Measurements from ENCODE around the gene GLRX3.
"Not testable (repeated sequence)": the region's sequence is repeated elsewhere in the genome, so short reads cannot be mapped to it uniquely, and the experiment has no call there.

DNA sequence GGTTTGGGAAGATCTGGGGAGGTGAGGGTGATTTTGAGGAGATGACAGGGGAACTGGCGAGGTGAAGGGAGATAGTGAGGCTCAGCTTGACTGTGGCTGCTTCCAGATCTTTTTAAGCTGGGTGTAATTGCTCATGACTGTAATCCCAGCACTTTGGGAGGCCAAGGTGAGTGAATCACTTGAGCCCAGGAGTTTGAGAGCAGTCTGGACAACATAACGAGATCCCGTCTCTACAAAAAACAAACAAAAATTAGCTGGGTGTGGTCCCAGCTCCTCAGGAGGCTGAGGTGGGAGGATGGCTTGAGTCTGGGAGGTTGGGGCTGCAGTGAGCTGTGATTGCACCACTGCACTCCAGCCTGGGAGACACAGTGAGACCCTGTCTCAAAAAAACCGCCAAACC is 66.0 kb downstream of the GLRX3 start:
- TF ChIP-seq, protein P1, sequence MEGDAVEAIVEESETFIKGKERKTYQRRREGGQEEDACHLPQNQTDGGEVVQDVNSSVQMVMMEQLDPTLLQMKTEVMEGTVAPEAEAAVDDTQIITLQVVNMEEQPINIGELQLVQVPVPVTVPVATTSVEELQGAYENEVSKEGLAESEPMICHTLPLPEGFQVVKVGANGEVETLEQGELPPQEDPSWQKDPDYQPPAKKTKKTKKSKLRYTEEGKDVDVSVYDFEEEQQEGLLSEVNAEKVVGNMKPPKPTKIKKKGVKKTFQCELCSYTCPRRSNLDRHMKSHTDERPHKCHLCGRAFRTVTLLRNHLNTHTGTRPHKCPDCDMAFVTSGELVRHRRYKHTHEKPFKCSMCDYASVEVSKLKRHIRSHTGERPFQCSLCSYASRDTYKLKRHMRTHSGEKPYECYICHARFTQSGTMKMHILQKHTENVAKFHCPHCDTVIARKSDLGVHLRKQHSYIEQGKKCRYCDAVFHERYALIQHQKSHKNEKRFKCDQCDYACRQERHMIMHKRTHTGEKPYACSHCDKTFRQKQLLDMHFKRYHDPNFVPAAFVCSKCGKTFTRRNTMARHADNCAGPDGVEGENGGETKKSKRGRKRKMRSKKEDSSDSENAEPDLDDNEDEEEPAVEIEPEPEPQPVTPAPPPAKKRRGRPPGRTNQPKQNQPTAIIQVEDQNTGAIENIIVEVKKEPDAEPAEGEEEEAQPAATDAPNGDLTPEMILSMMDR (tag by site-specific recombination; IDR thresholded peaks at IDR 0.05), result not testable (repeated sequence)
- not testable (repeated sequence) for TF ChIP-seq ZNF416 (tag by site-specific recombination; IDR thresholded peaks at IDR 0.05); ZNF423 (tag by site-specific recombination; IDR thresholded peaks at IDR 0.05); ZBTB21 (tag by site-specific recombination; IDR thresholded peaks at IDR 0.05); MEIS1 (CRISPR knock-in tag; IDR thresholded peaks at IDR 0.05; ENCODE audit: borderline replicate concordance); ZNF488 (tag by site-specific recombination; IDR thresholded peaks at IDR 0.05); ZFP41 (tag by site-specific recombination; IDR thresholded peaks at IDR 0.05; ENCODE audit: borderline replicate concordance); ZNF626 (tag by site-specific recombination; IDR thresholded peaks at IDR 0.05); PATZ1 (tag by site-specific recombination; IDR thresholded peaks at IDR 0.05); RBAK (tag by site-specific recombination; IDR thresholded peaks at IDR 0.05); ZNF121 (tag by site-specific recombination; IDR thresholded peaks at IDR 0.05); SP2 (tag by site-specific recombination; IDR thresholded peaks at IDR 0.05)
- TF ChIP-seq, protein P2, sequence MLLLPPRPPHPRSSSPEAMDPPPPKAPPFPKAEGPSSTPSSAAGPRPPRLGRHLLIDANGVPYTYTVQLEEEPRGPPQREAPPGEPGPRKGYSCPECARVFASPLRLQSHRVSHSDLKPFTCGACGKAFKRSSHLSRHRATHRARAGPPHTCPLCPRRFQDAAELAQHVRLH (tag by site-specific recombination; IDR thresholded peaks at IDR 0.05), result not testable (repeated sequence)
- TF ChIP-seq GLIS1 (tag by site-specific recombination; IDR thresholded peaks at IDR 0.05), result peak; percentile 63
